SKM-1 (cell line): ENCODE data around the gene GNAT1.
A peak's percentile ranks its signal among the peaks of the same experiment; 100 is the strongest.
"Not testable (repeated sequence)": the region's sequence is repeated elsewhere in the genome, so short reads cannot be mapped to it uniquely, and the experiment has no call there.

Experiments
- DNase-seq: peaks from one replicate; lab custom pipeline; 2025; ENCODE audit not compliant: unreplicated experiment; lab: John Stamatoyannopoulos, UW

The GNAT1 gene

GRCh38 chr3:50217681-50218080 lies 26.3 kb downstream of the GNAT1 start:
- no peak for DNase-seq

GRCh38 chr3:50218448-50218847 lies 27.0 kb downstream of the GNAT1 start:
- DNase-seq = no peak

- DNase-seq = no peak
These were observed 27.9 kb downstream of the GNAT1 start for GRCh38 chr3:50219285-50219684.

- DNase-seq = no peak
These were observed 28.7 kb downstream of the GNAT1 start for GRCh38 chr3:50220109-50220508.

GRCh38 chr3:50221051-50221410 lies 29.6 kb downstream of the GNAT1 start:
- DNase-seq = no peak

- DNase-seq = no peak
These were observed 30.2 kb downstream of the GNAT1 start for GRCh38 chr3:50221411-50222168.

GRCh38 chr3:50222169-50222528 lies 30.7 kb downstream of the GNAT1 start:
- DNase-seq = no peak

GRCh38 chr3:50224639-50225038 lies 33.2 kb downstream of the GNAT1 start:
- DNase-seq = no peak

- DNase-seq = no peak
These were observed 35.5 kb downstream of the GNAT1 start for GRCh38 chr3:50226888-50227389.

- peak; percentile 84 for DNase-seq
These were observed 36.2 kb downstream of the GNAT1 start for GRCh38 chr3:50227390-50228183.

- DNase-seq = not testable (repeated sequence)
These were observed 36.9 kb downstream of the GNAT1 start for GRCh38 chr3:50228184-50228763.

GRCh38 chr3:50229490-50229889 lies 38.1 kb downstream of the GNAT1 start:
- DNase-seq = no peak

- DNase-seq = peak; percentile 26
These were observed 38.8 kb downstream of the GNAT1 start for GRCh38 chr3:50230104-50230793.

- DNase-seq = no peak
These were observed 39.4 kb downstream of the GNAT1 start for GRCh38 chr3:50230794-50231125.

- DNase-seq = no peak
These were observed 40.2 kb downstream of the GNAT1 start for GRCh38 chr3:50231581-50231980.

GRCh38 chr3:50232303-50232702 lies 40.9 kb downstream of the GNAT1 start:
- no peak for DNase-seq

GRCh38 chr3:50233176-50233575 lies 41.8 kb downstream of the GNAT1 start:
- no peak for DNase-seq

- DNase-seq = peak; percentile 98
These were observed 44.5 kb downstream of the GNAT1 start, which contains the start of gene GNAI2 for GRCh38 chr3:50235716-50236483. Gene GNAI2, plus strand, starts transcription at chr3:50236204. Its CDS starts 132 bp downstream, at chr3:50236336.

GRCh38 chr3:50236484-50237132 lies 45.2 kb downstream of the GNAT1 start:
- no peak for DNase-seq

GRCh38 chr3:50237133-50237651 lies 45.8 kb downstream of the GNAT1 start:
- no peak for DNase-seq
